SK-N-MC (cell line): ENCODE measurements around the gene NPLOC4.

Source experiments
- EZH2 ChIP-seq: fragments of 200-600 bp; sonication (generic); IDR thresholded peaks from one replicate; pipeline ENCODE4 v1.6.1; 2017; ENCODE audit warnings: antibody characterized with exemption
- POLR2AphosphoS5 ChIP-seq: IDR thresholded peaks from 2 replicates; pipeline ENCODE4 v1.6.1; 2012; ENCODE audit warnings: mild to moderate bottlenecking, low read depth, low read length, borderline replicate concordance

GRCh38 chr17:81533339-81534141 lies 103.4 kb downstream of the NPLOC4 start:
- no peak for TF ChIP-seq POLR2AphosphoS5
- TF ChIP-seq EZH2: no peak
